GM18870 (cell line): ENCODE results near the gene MYO3B.

Experiments used
- ATAC-seq: cut with Tn5 transposase; IDR thresholded peaks from one replicate; pipeline ENCODE4 v1.9.1; 2021; ENCODE audit warnings: moderate library complexity; ENCODE audit not compliant: unreplicated experiment

Gene MYO3B

GRCh38 chr2:170229125-170229524, 51.2 kb downstream of the MYO3B start:
- ATAC-seq = no peak

- ATAC-seq = no peak
Observed at GRCh38 chr2:170229744-170230143, 51.8 kb downstream of the MYO3B start.

- ATAC-seq = no peak
Observed at GRCh38 chr2:170235860-170236679, 58.1 kb downstream of the MYO3B start.

GRCh38 chr2:170236680-170237047, 58.7 kb downstream of the MYO3B start:
- no peak for ATAC-seq

GRCh38 chr2:170237572-170238120, 59.7 kb downstream of the MYO3B start:
- ATAC-seq = no peak

- ATAC-seq = no peak
Observed at GRCh38 chr2:170238776-170239175, 60.8 kb downstream of the MYO3B start.

GRCh38 chr2:170240629-170241028, 62.7 kb downstream of the MYO3B start:
- no peak for ATAC-seq

GRCh38 chr2:170241756-170242155, 63.8 kb downstream of the MYO3B start:
- no peak for ATAC-seq

- ATAC-seq = no peak
Observed at GRCh38 chr2:170243118-170243837, 65.3 kb downstream of the MYO3B start.

- ATAC-seq = no peak
Observed at GRCh38 chr2:170243898-170244297, 66.0 kb downstream of the MYO3B start.

- no peak for ATAC-seq
Observed at GRCh38 chr2:170244555-170244954, 66.6 kb downstream of the MYO3B start.

- no peak for ATAC-seq
Observed at GRCh38 chr2:170245312-170245711, 67.4 kb downstream of the MYO3B start.

GRCh38 chr2:170247333-170247732, 69.4 kb downstream of the MYO3B start:
- no peak for ATAC-seq

- ATAC-seq = no peak
Observed at GRCh38 chr2:170247882-170248393, 70.0 kb downstream of the MYO3B start.

GRCh38 chr2:170248574-170249393, 70.8 kb downstream of the MYO3B start:
- no peak for ATAC-seq

GRCh38 chr2:170249761-170250160, 71.8 kb downstream of the MYO3B start:
- no peak for ATAC-seq

GRCh38 chr2:170250584-170250983, 72.6 kb downstream of the MYO3B start:
- ATAC-seq = no peak

- no peak for ATAC-seq
Observed at GRCh38 chr2:170252414-170252813, 74.5 kb downstream of the MYO3B start.

GRCh38 chr2:170253721-170254230, 75.8 kb downstream of the MYO3B start:
- ATAC-seq = no peak

- no peak for ATAC-seq
Observed at GRCh38 chr2:170254293-170254732, 76.4 kb downstream of the MYO3B start.

- ATAC-seq = no peak
Observed at GRCh38 chr2:170255137-170255536, 77.2 kb downstream of the MYO3B start.
